Body of pancreas (tissue), 4 donors: ENCODE data around the gene APLP1. TPM values are rescaled to one million over a fixed set of nuclear protein-coding genes. Genes with fewer than 3 reads are reported as not detected.

Source experiments
- ATAC-seq: fragments of 150-250 bp; one replicate; pipeline ENCODE4 v1.9.1; 2016
- DNase-seq, 4 donors: peaks; one replicate each; pipeline ENCODE4 v3.0.0-alpha.2; 2019
- H3K27ac ChIP-seq, 4 donors: fragments of 200-600 bp; sonication (generic); 1 replicate in 3 of 4; 2 replicates in 1 of 4; pipeline versions ENCODE4 v1.5.1 to v1.6.1; 2016 to 2019; ENCODE audit warnings: mild to moderate bottlenecking in 1 of 4, mixed read lengths in 1 of 4, moderate library complexity in 1 of 4
- H3K27me3 ChIP-seq, 2 donors: fragments of 200-600 bp; sonication (generic); one replicate each; pipeline ENCODE4 v1.6.0; 2016; ENCODE audit warnings: mild to moderate bottlenecking in 1 of 2
- H3K36me3 ChIP-seq, 2 donors: fragments of 200-600 bp; sonication (generic); replicated peaks in 1 of 2; 2 replicates each; pipeline ENCODE4 v1.5.1; 2016; ENCODE audit warnings: low read depth in 2 of 2; ENCODE audit not compliant: insufficient read depth in 1 of 2
- H3K4me1 ChIP-seq: fragments of 200-600 bp; sonication (generic); one replicate; pipeline ENCODE4 v1.6.0; 2016
- H3K4me3 ChIP-seq, 2 donors: fragments of 200-600 bp; sonication (generic); 1 replicate in 1 of 2; 2 replicates in 1 of 2; pipeline ENCODE4 v1.5.1; 2016 to 2019
- H3K9me3 ChIP-seq, 3 donors: fragments of 200-600 bp; sonication (generic); 1 replicate in 2 of 3; 2 replicates in 1 of 3; pipeline ENCODE4 v1.5.1; 2016
- CTCF ChIP-seq, 7 experiments: fragments of 450-650 bp in 4 of 7; fragments of 200-600 bp in 3 of 7; sonication (generic) in 3 of 7; IDR thresholded peaks; one replicate each; pipeline ENCODE4 v1.5.1; 2016 to 2019; ENCODE audit warnings: antibody characterized with exemption in 7 of 7
- POLR2A ChIP-seq, 3 donors: fragments of 450-650 bp; IDR thresholded peaks; one replicate each; pipeline ENCODE4 v1.6.1; 2016; ENCODE audit warnings: antibody characterized with exemption in 3 of 3, mild to moderate bottlenecking in 2 of 3
- whole genome bisulfite sequencing, 2 donors: methylation state at CpG; one replicate each; pipeline ENCODE4 v1.1.5; 2017; 5-methylcytosine and 5-hydroxymethylcytosine counted together
- intact Hi-C: fragments of 100-400 bp; cut with DNase I; formaldehyde crosslinking; loops from one replicate; pipeline ENCODE4 v1.15.1; 2023
- total RNA-seq, 2 donors: library from RNA; depleted of rRNA; stranded (reverse); fragments of >200 nt; gene quantifications; one replicate each; pipeline ENCODE4 v1.1.0, GENCODE V29; 2016

Gene APLP1
- total RNA-seq, 2 donors from 2014 or later: 40.9 to 47.0 TPM

- ATAC-seq: peak; percentile 50
- DNase-seq: peak; percentile 49 to 66 (median 54)
- H3K4me1 ChIP-seq: peaks cover 73% of the 10 kb centered on the region
- WGBS, 2 donors: 1 to 3% methylated on average over 10 to 36 of the region's 42 CpGs
- TF ChIP-seq CTCF (IDR thresholded peaks at IDR 0.05) (no peak), POLR2A (IDR thresholded peaks at IDR 0.05) (peak in 2 of 3 donors; percentile 25 to 45)
- H3K36me3 ChIP-seq: no peaks in the 10 kb centered on the region
- H3K27me3 ChIP-seq: no peaks in the 10 kb centered on the region
- intact Hi-C loops: no loop called here
- no peaks in the 10 kb centered on the region for H3K9me3 ChIP-seq
- peak within 1 kb of the TSS; percentile 41 to 74 for H3K4me3 ChIP-seq
- peak within 1 kb of the TSS; percentile 84 to 93 (median 90) for H3K27ac ChIP-seq
Observed at GRCh38 chr19:35856546-35857149, 11.7 kb upstream of the APLP1 start, which contains the start of gene KIRREL2. Gene KIRREL2 (plus strand): TSS chr19:35856911. CDS start chr19:35857120, 209 bp downstream.

GRCh38 chr19:35858311-35858710, 10.1 kb upstream of the APLP1 start:
- Histone ChIP-seq H3K4me3 (no peak overlapping the region), H3K9me3 (no peaks in the 10 kb centered on the region), H3K36me3 (no peaks in the 10 kb centered on the region), H3K27me3 (no peaks in the 10 kb centered on the region), H3K27ac (peak overlapping the region in 2 of 4 donors; percentile 46 to 89), H3K4me1 (peaks cover 72% of the 10 kb centered on the region)
- intact Hi-C loops: no loop called here
- DNase-seq: no peak
- 70% methylated on average over 6 of the region's 6 CpGs; no CpG with 5 or more reads in 1 of the 2 donors for WGBS, 2 donors
- ATAC-seq: no peak
- no peak for TF ChIP-seq CTCF (IDR thresholded peaks at IDR 0.05)
- no peak for TF ChIP-seq POLR2A (IDR thresholded peaks at IDR 0.05)

- H3K4me3 ChIP-seq: no peak overlapping the region
- 42 to 45% methylated on average over 3 to 4 of the region's 4 CpGs for WGBS, 2 donors
- peaks cover 61% of the 10 kb centered on the region for H3K4me1 ChIP-seq
- no peaks in the 10 kb centered on the region for H3K27me3 ChIP-seq
- no peak for ATAC-seq
- intact Hi-C loops: no loop called here
- DNase-seq: peak in 2 of 4 donors; percentile 53 to 57
- H3K27ac ChIP-seq: peak overlapping the region in 2 of 4 donors; percentile 4 to 89
- no peaks in the 10 kb centered on the region for H3K9me3 ChIP-seq
- TF ChIP-seq POLR2A (IDR thresholded peaks at IDR 0.05) (no peak), CTCF (IDR thresholded peaks at IDR 0.05) (no peak)
- peaks cover 0 to 2% of the 10 kb centered on the region in 2 donors for H3K36me3 ChIP-seq
Observed at GRCh38 chr19:35859414-35859813, 9.0 kb upstream of the APLP1 start.

- Histone ChIP-seq H3K4me3 (no peak overlapping the region), H3K27ac (peak overlapping the region in 1 of 4 donors; percentile 89), H3K4me1 (peaks cover 51% of the 10 kb centered on the region), H3K9me3 (no peaks in the 10 kb centered on the region), H3K36me3 (peaks cover 0 to 5% of the 10 kb centered on the region in 2 donors), H3K27me3 (no peaks in the 10 kb centered on the region)
- no peak for ATAC-seq
- intact Hi-C loops: no loop called here
- peak in 1 of 4 donors; percentile 13 for DNase-seq
- TF ChIP-seq POLR2A (IDR thresholded peaks at IDR 0.05): no peak
- TF ChIP-seq CTCF (IDR thresholded peaks at IDR 0.05): no peak
- 37 to 66% methylated on average over 9 to 24 of the region's 24 CpGs for WGBS, 2 donors
Observed at GRCh38 chr19:35860436-35860817, 7.9 kb upstream of the APLP1 start.
